Kidney (tissue), 14 donors: ENCODE measurements around the gene JMJD1C. TPM values are rescaled to one million over a fixed set of nuclear protein-coding genes. Genes with fewer than 3 reads are reported as not detected.
A peak's percentile ranks its signal among the peaks of the same experiment; 100 is the strongest.

ENCODE experiments used
- DNase-seq, 5 donors: peaks; one replicate each; pipeline ENCODE4 v3.0.0-alpha.2; 2013 to 2020
- FAIRE-seq: peaks from 2 replicates; lab custom pipeline; 2012; peaks lifted over from hg19 to GRCh38; lab: Jason Lieb, UNC
- H3K27ac ChIP-seq, 2 donors: one replicate each; pipeline ENCODE4 v1.7.0; 2013; ENCODE audit warnings: low read depth in 2 of 2, low read length in 2 of 2, inconsistent platforms in 1 of 2
- H3K27me3 ChIP-seq: one replicate; pipeline ENCODE4 v1.7.1; 2013; ENCODE audit warnings: low read length, inconsistent platforms; ENCODE audit not compliant: control insufficient read depth, insufficient read depth
- H3K36me3 ChIP-seq, 3 donors: one replicate each; pipeline versions ENCODE4 v1.7.0 to v1.7.1; 2013; ENCODE audit warnings: low read length in 3 of 3, control low read depth in 1 of 3, inconsistent platforms in 1 of 3; ENCODE audit not compliant: insufficient read depth in 3 of 3, control insufficient read depth in 2 of 3
- H3K4me1 ChIP-seq, 3 donors: one replicate each; pipeline versions ENCODE4 v1.7.0 to v1.7.1; 2013; ENCODE audit warnings: low read length in 3 of 3, inconsistent platforms in 1 of 3, low read depth in 1 of 3; ENCODE audit not compliant: control insufficient read depth in 2 of 3, insufficient read depth in 2 of 3
- H3K4me3 ChIP-seq, 3 donors: one replicate each; pipeline versions ENCODE4 v1.7.0 to v1.8.1; 2013; ENCODE audit warnings: low read length in 3 of 3, control low read depth in 1 of 3, inconsistent platforms in 1 of 3
- H3K9ac ChIP-seq, 3 donors: one replicate each; pipeline versions ENCODE4 v1.7.0 to v1.7.1; 2013; ENCODE audit warnings: low read length in 3 of 3, control low read depth in 1 of 3, inconsistent platforms in 1 of 3
- H3K9me3 ChIP-seq, 3 donors: one replicate each; pipeline versions ENCODE4 v1.7.0 to v1.7.1; 2013; ENCODE audit warnings: low read length in 3 of 3, control low read depth in 1 of 3, inconsistent platforms in 1 of 3; ENCODE audit not compliant: control insufficient read depth in 2 of 3, insufficient read depth in 1 of 3
- intact Hi-C: fragments of 100-400 bp; cut with DNase I; formaldehyde crosslinking; loops from one replicate; pipeline ENCODE4 v1.11.1; 2022
- polyA plus RNA-seq: library from polyadenylated mRNA; stranded (reverse); fragments of 350-450 nt; fragmentation: Illumina TruSeq; extraction: RNeasy Lipid Tissue Mini Kit (QIAGEN cat#74804); gene quantifications from one replicate; pipeline ENCODE4 v1.2.3, GENCODE V29; 2014; ENCODE audit warnings: low read depth, low replicate concordance; ENCODE audit not compliant: insufficient read depth
- total RNA-seq: library from RNA; stranded (reverse); fragmentation: NEBNext Ultra II Directional; extraction: Animal tissue kit (Norgen Biotek cat#: 25700); gene quantifications from one replicate; pipeline ENCODE4 v1.2.1, GENCODE V29; 2021
- TF ChIP-seq, protein P1 (sequence below): IDR thresholded peaks from 3 replicates; pipeline ENCODE4 v1.5.1; 2012; ENCODE audit warnings: mild to moderate bottlenecking, moderate library complexity, borderline replicate concordance; ENCODE audit not compliant: insufficient read depth; ENCODE audit errors: extremely low read depth
- donor health status: control.
- donor health status: control.
- donor health status: control.
- donor health status: control.
- donor health status: control.
- donor health status: DM: yes; HTN: yes; CAD: no.
- donor health status: Normal renal cell carcinoma (clear cell type).

Gene JMJD1C
- total and polyA plus RNA-seq, 2 donors from 2014 or later = 18.9 to 92.9 TPM

DNA sequence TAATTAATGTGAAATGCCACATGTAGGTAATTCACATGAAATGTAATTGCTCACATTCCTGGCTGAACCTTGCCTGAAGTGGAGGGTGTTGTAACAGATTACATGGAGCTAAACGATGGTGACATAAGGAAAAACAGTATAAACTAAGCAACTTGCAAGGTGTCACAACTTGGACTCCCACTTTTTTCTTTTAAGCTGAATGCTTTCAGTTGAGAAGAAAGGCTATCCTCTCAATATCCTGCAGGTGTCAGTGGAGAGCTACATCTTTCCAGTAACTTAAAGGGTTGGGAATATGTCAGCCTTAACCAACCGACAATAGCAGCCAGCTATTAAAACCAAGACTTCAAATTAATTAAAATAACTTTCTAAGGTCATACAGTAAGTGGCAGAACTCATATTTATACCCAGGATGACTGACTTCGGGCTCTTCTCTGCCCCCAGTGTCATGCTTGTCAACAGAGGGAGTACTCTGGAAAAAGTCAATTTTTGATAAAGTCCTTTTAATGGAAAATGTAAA lies 299.0 kb downstream of the JMJD1C start:
- Histone ChIP-seq H3K4me1 (no peaks in the 10 kb centered on the region), H3K27me3 (no peaks in the 10 kb centered on the region), H3K4me3 (no peak overlapping the region), H3K9ac (no peak overlapping the region), H3K9me3 (no peaks in the 10 kb centered on the region), H3K27ac (no peak overlapping the region), H3K36me3 (peaks cover 0 to 7% (median 5%) of the 10 kb centered on the region in 3 donors)
- FAIRE-seq (peak; percentile 88), DNase-seq (peak in 3 of 5 donors; percentile 41 to 95 (median 88))
- TF ChIP-seq, protein P1, sequence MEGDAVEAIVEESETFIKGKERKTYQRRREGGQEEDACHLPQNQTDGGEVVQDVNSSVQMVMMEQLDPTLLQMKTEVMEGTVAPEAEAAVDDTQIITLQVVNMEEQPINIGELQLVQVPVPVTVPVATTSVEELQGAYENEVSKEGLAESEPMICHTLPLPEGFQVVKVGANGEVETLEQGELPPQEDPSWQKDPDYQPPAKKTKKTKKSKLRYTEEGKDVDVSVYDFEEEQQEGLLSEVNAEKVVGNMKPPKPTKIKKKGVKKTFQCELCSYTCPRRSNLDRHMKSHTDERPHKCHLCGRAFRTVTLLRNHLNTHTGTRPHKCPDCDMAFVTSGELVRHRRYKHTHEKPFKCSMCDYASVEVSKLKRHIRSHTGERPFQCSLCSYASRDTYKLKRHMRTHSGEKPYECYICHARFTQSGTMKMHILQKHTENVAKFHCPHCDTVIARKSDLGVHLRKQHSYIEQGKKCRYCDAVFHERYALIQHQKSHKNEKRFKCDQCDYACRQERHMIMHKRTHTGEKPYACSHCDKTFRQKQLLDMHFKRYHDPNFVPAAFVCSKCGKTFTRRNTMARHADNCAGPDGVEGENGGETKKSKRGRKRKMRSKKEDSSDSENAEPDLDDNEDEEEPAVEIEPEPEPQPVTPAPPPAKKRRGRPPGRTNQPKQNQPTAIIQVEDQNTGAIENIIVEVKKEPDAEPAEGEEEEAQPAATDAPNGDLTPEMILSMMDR = peak; percentile 78
- intact Hi-C loops = loop anchor here (10.0 kb wide), 1 partner anchor 558 kb away; no protein-coding TSS in a partner anchor

DNA sequence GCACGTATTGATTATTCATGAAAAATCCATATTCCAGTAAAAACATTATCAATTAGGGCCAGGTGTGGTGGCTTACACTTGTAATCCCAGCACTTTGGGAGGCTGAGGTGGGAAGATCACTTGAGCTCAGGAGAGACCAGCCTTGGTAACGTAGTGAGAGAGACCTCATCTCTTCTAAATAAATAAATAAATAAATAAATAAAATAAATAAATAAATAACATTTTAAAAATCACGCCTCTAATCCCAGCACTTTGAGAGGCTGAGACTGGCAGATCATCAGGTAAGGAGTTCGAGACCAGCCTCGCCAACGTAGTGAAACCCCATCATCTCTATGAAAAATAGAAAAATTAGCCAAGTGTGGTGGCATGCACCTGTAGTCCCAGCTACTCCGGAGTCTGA lies 300.5 kb downstream of the JMJD1C start:
- FAIRE-seq = no peak
- TF ChIP-seq, protein P1 = no peak
- no peaks in the 10 kb centered on the region for H3K9me3 ChIP-seq
- H3K27ac ChIP-seq = no peak overlapping the region
- intact Hi-C loops = loop anchor here (10.0 kb wide), 1 partner anchor 560 kb away; no protein-coding TSS in a partner anchor
- no peak overlapping the region for H3K9ac ChIP-seq
- no peaks in the 10 kb centered on the region for H3K4me1 ChIP-seq
- H3K4me3 ChIP-seq = no peak overlapping the region
- H3K27me3 ChIP-seq = no peaks in the 10 kb centered on the region
- H3K36me3 ChIP-seq = peaks cover 0 to 5% (median 0%) of the 10 kb centered on the region in 3 donors
- no peak for DNase-seq

GRCh38 chr10:63164166-63164623 lies 301.6 kb downstream of the JMJD1C start:
- no peak overlapping the region for H3K4me3 ChIP-seq
- H3K27ac ChIP-seq = no peak overlapping the region
- H3K9ac ChIP-seq = no peak overlapping the region
- H3K4me1 ChIP-seq = no peaks in the 10 kb centered on the region
- H3K27me3 ChIP-seq = no peaks in the 10 kb centered on the region
- DNase-seq (no peak), FAIRE-seq (no peak)
- no peaks in the 10 kb centered on the region for H3K36me3 ChIP-seq
- intact Hi-C loops = loop anchor here (10.0 kb wide), 1 partner anchor 561 kb away; no protein-coding TSS in a partner anchor
- no peaks in the 10 kb centered on the region for H3K9me3 ChIP-seq
- TF ChIP-seq, protein P1 = no peak
